Caco-2 (cell line): ENCODE results near the gene TMEM8B. TPM values are rescaled to one million over a fixed set of nuclear protein-coding genes. Genes with fewer than 3 reads are reported as not detected.

ENCODE experiments used
- BruUV-seq: library from RNA; stranded (reverse); fragments of 400-500 nt; replicated peaks from 2 replicates; lab custom pipeline; 2021; lab: Mats Ljungman, UMichigan
- CTCF ChIA-PET: fragments of 300-600 bp; sonication (Branson Sonifier 250); formaldehyde crosslinking; loops from one replicate; lab custom pipeline; 2022; ENCODE audit warnings: antibody characterized with exemption; lab: Charles Lee
- POLR2A ChIA-PET: fragments of 300-600 bp; sonication (Branson Sonifier 250); formaldehyde crosslinking; loops from one replicate; lab custom pipeline; 2022; ENCODE audit warnings: antibody characterized with exemption; lab: Charles Lee
- DNase-seq, 2 experiments: peaks; one replicate each; pipeline versions ENCODE4 v3.0.0 to v3.0.0-alpha.2; 2020 to 2022
- H3K27me3 ChIP-seq: replicated peaks from 2 replicates; pipeline ENCODE4 v1.6.0; 2011; ENCODE audit warnings: low read length; ENCODE audit not compliant: control insufficient read depth, insufficient read depth
- H3K36me3 ChIP-seq: 2 replicates; pipeline ENCODE4 v1.5.1; 2011; ENCODE audit warnings: low read length; ENCODE audit not compliant: control insufficient read depth, insufficient read depth
- H3K4me1 ChIP-seq: fragments of 250-450 bp; sonication (Bioruptor Pico); 2 replicates; pipeline ENCODE4 v1.5.1; 2020; ENCODE audit warnings: mild to moderate bottlenecking
- H3K4me3 ChIP-seq: 2 replicates; pipeline ENCODE4 v1.5.1; 2011; ENCODE audit warnings: low read depth, mild to moderate bottlenecking, control low read depth, low read length
- H3K9me3 ChIP-seq: fragments of 250-450 bp; sonication (Bioruptor Pico); 2 replicates; pipeline ENCODE4 v1.5.1; 2020; ENCODE audit warnings: mild to moderate bottlenecking, moderate library complexity
- H3K27ac Mint-ChIP-seq: one replicate; pipeline ENCODE4 v1.8.0; 2022; ENCODE audit warnings: mixed read lengths; ENCODE audit not compliant: unreplicated experiment
- H3K27me3 Mint-ChIP-seq: one replicate; pipeline ENCODE4 v1.8.0; 2022; ENCODE audit warnings: mixed read lengths; ENCODE audit not compliant: insufficient read depth, unreplicated experiment
- H3K36me3 Mint-ChIP-seq: one replicate; pipeline ENCODE4 v1.8.0; 2022; ENCODE audit warnings: mild to moderate bottlenecking, mixed read lengths; ENCODE audit not compliant: insufficient read depth, unreplicated experiment
- H3K4me1 Mint-ChIP-seq: one replicate; pipeline ENCODE4 v1.8.0; 2022; ENCODE audit warnings: low read depth, mixed read lengths; ENCODE audit not compliant: unreplicated experiment
- H3K4me3 Mint-ChIP-seq: one replicate; pipeline ENCODE4 v1.8.0; 2022; ENCODE audit warnings: mild to moderate bottlenecking, moderate library complexity, mixed read lengths; ENCODE audit not compliant: unreplicated experiment
- H3K9me3 Mint-ChIP-seq: one replicate; pipeline ENCODE4 v1.8.0; 2022; ENCODE audit warnings: mixed read lengths; ENCODE audit not compliant: unreplicated experiment
- intact Hi-C: fragments of 100-400 bp; cut with micrococcal nuclease; formaldehyde crosslinking; loops from one replicate; pipeline ENCODE4 v1.10.0; 2022; ENCODE audit not compliant: unreplicated experiment
- total RNA-seq: library from RNA; stranded (reverse); gene quantifications from 2 replicates; pipeline ENCODE4 v1.2.3, GENCODE V29; 2022
- TF ChIP-seq, protein P1 (sequence below), 2 experiments: fragments of 200-600 bp in 1 of 2; IDR thresholded peaks; 1 replicate in 1 of 2; 2 replicates in 1 of 2; pipeline versions ENCODE4 v1.5.1 to v1.8.0; 2011 to 2022; ENCODE audit warnings: antibody characterized with exemption in 1 of 2, control low read depth in 1 of 2, inconsistent platforms in 1 of 2, low read depth in 1 of 2, low read length in 1 of 2, mild to moderate bottlenecking in 1 of 2, moderate library complexity in 1 of 2; ENCODE audit not compliant: insufficient read depth in 1 of 2, severe bottlenecking in 1 of 2, unreplicated experiment in 1 of 2

Gene TMEM8B
- total RNA-seq, 1 experiment from 2014 or later = 4.9 TPM

DNA sequence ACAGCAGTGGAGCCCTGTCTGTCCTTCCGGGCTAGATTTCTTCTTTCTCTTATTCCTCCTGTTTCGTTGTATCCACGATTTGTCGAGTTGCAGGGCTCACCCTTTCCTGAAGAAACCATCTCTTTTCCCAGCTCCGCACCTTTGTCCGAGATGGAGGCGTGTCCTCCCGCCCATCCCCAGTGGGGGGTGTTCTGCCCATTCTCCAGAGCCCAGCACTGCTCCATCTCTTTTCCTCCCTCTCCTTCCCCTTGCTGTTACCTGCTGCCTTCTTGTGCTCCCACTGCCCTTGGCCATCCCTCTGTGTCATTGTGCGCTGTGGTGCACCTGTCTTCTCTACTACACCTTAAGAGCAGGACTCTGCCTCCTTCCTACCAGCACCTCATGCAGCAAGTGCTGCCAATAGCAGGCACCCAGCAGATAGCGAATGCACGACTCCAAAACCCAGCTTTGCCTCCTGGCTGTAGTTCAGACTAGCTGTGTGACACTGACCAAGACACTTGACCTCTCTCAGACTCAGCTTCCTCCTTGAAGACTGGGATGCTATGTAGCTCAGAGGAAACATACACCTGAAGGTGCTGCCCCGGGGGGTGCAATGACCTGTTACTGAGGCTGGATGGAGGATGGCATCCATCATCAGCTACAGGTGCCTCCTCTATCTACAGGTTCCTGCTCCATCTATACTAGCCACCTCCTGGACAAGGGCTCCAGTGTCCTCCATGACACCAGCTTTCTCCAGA lies 32.3 kb downstream of the TMEM8B start:
- CTCF ChIA-PET = interaction anchor here (0.5 to 2.1 kb wide), 2 partner anchors 21 to 95 kb away, joined by 6 to 7 read pairs; no protein-coding TSS in a partner anchor
- H3K27me3 ChIP-seq = no peaks in the 10 kb centered on the region; the same call in 1 of the 2 replicates
- no peaks in the 10 kb centered on the region for H3K4me1 ChIP-seq
- DNase-seq = no peak
- H3K9me3 ChIP-seq = no peaks in the 10 kb centered on the region
- intact Hi-C loops = no loop called here
- H3K36me3 Mint-ChIP-seq = no peaks in the 10 kb centered on the region
- no peaks in the 10 kb centered on the region for H3K9me3 Mint-ChIP-seq
- POLR2A ChIA-PET = no interaction called here
- no peaks in the 10 kb centered on the region for H3K36me3 ChIP-seq
- no TSS peak for BruUV-seq
- H3K4me1 Mint-ChIP-seq = no peaks in the 10 kb centered on the region
- no peak overlapping the region for H3K4me3 Mint-ChIP-seq
- H3K27me3 Mint-ChIP-seq = peaks cover 11% of the 10 kb centered on the region
- no peak overlapping the region for H3K27ac Mint-ChIP-seq
- TF ChIP-seq, protein P1, sequence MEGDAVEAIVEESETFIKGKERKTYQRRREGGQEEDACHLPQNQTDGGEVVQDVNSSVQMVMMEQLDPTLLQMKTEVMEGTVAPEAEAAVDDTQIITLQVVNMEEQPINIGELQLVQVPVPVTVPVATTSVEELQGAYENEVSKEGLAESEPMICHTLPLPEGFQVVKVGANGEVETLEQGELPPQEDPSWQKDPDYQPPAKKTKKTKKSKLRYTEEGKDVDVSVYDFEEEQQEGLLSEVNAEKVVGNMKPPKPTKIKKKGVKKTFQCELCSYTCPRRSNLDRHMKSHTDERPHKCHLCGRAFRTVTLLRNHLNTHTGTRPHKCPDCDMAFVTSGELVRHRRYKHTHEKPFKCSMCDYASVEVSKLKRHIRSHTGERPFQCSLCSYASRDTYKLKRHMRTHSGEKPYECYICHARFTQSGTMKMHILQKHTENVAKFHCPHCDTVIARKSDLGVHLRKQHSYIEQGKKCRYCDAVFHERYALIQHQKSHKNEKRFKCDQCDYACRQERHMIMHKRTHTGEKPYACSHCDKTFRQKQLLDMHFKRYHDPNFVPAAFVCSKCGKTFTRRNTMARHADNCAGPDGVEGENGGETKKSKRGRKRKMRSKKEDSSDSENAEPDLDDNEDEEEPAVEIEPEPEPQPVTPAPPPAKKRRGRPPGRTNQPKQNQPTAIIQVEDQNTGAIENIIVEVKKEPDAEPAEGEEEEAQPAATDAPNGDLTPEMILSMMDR (IDR thresholded peaks at IDR 0.05; ENCODE audit: insufficient read depth in 1 of 2, low read depth in 1 of 2, low read length in 1 of 2, severe bottlenecking in 1 of 2, unreplicated experiment in 1 of 2) = no peak
- no peak overlapping the region for H3K4me3 ChIP-seq

DNA sequence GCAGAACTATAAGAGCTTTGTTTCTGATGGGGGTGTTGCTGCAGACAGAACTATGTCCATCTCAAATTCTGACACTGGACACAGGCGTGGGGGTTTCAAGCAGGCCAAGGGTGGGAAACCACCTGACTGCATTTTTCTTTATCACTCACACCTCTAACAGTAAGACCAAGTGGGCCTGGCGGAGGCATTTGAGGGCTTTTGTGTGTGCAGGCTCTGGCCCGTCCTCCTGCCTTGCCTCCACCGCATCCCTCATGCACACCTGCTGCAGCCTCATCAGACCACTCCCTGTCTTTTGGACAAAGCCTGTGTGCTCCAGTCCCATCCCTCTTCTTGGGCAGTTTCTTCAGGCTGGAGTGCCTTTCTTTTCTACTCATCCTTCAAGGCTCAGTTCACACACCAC lies 33.3 kb downstream of the TMEM8B start:
- no peak for DNase-seq
- Histone ChIP-seq H3K27me3 (no peaks in the 10 kb centered on the region; the same call in 1 of the 2 replicates), H3K4me3 (no peak overlapping the region), H3K4me1 (no peaks in the 10 kb centered on the region), H3K9me3 (no peaks in the 10 kb centered on the region), H3K36me3 (no peaks in the 10 kb centered on the region)
- H3K9me3 Mint-ChIP-seq = no peaks in the 10 kb centered on the region
- H3K4me1 Mint-ChIP-seq = no peaks in the 10 kb centered on the region
- H3K4me3 Mint-ChIP-seq = no peak overlapping the region
- intact Hi-C loops = no loop called here
- ChIA-PET CTCF (no interaction called here), POLR2A (no interaction called here)
- no TSS peak for BruUV-seq
- no peaks in the 10 kb centered on the region for H3K36me3 Mint-ChIP-seq
- TF ChIP-seq, protein P1 (IDR thresholded peaks at IDR 0.05; ENCODE audit: insufficient read depth in 1 of 2, low read depth in 1 of 2, low read length in 1 of 2, severe bottlenecking in 1 of 2, unreplicated experiment in 1 of 2) = no peak
- H3K27ac Mint-ChIP-seq = no peak overlapping the region
- peaks cover 9% of the 10 kb centered on the region for H3K27me3 Mint-ChIP-seq

DNA sequence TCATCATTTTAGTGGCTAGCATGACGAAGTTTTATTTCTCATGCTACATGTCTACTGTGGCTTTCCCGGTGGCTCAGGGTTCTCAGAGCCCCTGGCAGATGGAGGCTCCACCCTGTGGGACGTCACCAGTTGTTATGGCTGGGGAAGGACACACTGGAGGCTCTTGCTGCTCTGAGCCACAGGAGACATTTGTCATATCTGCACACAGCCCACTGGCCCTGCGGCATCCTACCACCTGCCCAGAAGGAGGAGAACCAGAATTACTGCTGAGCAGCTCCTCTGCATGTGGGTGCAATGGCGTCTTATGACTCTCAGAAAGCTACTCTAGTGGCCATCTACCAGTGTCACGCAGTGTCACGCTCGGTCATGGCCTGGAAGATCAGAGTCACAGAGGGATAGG lies 34.6 kb downstream of the TMEM8B start:
- Mint-ChIP-seq H3K4me3 (no peak overlapping the region), H3K27ac (no peak overlapping the region), H3K36me3 (no peaks in the 10 kb centered on the region), H3K4me1 (no peaks in the 10 kb centered on the region), H3K27me3 (peaks cover 8% of the 10 kb centered on the region), H3K9me3 (no peaks in the 10 kb centered on the region)
- intact Hi-C loops = no loop called here
- no peaks in the 10 kb centered on the region for H3K36me3 ChIP-seq
- DNase-seq = no peak
- ChIA-PET CTCF (no interaction called here), POLR2A (no interaction called here)
- no peaks in the 10 kb centered on the region for H3K4me1 ChIP-seq
- BruUV-seq = no TSS peak
- no peak overlapping the region for H3K4me3 ChIP-seq
- H3K9me3 ChIP-seq = no peaks in the 10 kb centered on the region
- no peaks in the 10 kb centered on the region; the same call in 1 of the 2 replicates for H3K27me3 ChIP-seq
- TF ChIP-seq, protein P1 (IDR thresholded peaks at IDR 0.05; ENCODE audit: insufficient read depth in 1 of 2, low read depth in 1 of 2, low read length in 1 of 2, severe bottlenecking in 1 of 2, unreplicated experiment in 1 of 2) = no peak
